GM13977 (cell line): ENCODE measurements around the gene AP5Z1.

Experiments
- DNase-seq: peaks from one replicate; pipeline ENCODE4 v3.0.0; 2012; ENCODE audit warnings: low spot score
- CTCF ChIP-seq: IDR thresholded peaks from 2 replicates; pipeline ENCODE4 v1.5.1; 2012; ENCODE audit warnings: mild to moderate bottlenecking, control low read depth; ENCODE audit not compliant: insufficient read depth; ENCODE audit errors: extremely low read depth, missing control alignments
- in situ Hi-C: fragments of 300-500 bp; cut with MboI; formaldehyde crosslinking; loops from one replicate; pipeline ENCODE4 v1.12.0; 2022; ENCODE audit warnings: low sequenced_read_pairs, low pct_unique_long_range_greater_than_20kb, mixed read lengths, inconsistent platforms; ENCODE audit not compliant: unreplicated experiment

The AP5Z1 gene

DNA sequence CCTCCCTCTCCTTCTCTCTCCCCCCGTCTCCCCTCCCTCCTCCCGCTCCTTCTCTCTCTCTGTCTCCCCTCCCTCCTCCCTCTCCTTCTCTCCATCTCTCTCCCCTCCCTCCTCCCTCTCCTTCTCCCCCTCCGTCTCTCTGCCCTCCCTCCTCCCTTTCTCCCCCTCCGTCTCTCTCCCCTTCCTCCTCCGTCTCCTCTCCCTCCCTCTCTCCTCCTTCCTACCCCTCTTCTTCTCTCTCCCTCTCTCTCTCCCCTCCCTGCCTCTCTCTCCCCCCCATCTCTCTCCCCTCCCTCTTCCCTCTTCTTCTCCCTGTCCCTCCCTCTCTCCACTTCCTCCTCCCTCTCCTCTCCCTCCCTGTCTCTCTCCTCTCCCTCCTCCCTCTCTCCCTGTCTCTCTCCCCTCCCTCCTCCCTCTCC is 32.2 kb downstream of the AP5Z1 start:
- in situ Hi-C loops: no loop called here
- DNase-seq: no peak
- TF ChIP-seq CTCF: no peak

- in situ Hi-C loops: no loop called here
- DNase-seq: no peak
- TF ChIP-seq CTCF: no peak
Measured at GRCh38 chr7:4808026-4808425, 32.6 kb downstream of the AP5Z1 start.

GRCh38 chr7:4808565-4808964 is 33.1 kb downstream of the AP5Z1 start:
- in situ Hi-C loops: no loop called here
- no peak for TF ChIP-seq CTCF
- no peak for DNase-seq

GRCh38 chr7:4809091-4809591 is 33.7 kb downstream of the AP5Z1 start:
- in situ Hi-C loops: no loop called here
- DNase-seq: peak; percentile 67
- TF ChIP-seq CTCF: no peak

- DNase-seq: no peak
- in situ Hi-C loops: no loop called here
- no peak for TF ChIP-seq CTCF
Measured at GRCh38 chr7:4809666-4810065, 34.2 kb downstream of the AP5Z1 start.

GRCh38 chr7:4814433-4814832 is 39.0 kb downstream of the AP5Z1 start:
- in situ Hi-C loops: no loop called here
- TF ChIP-seq CTCF: no peak
- no peak for DNase-seq

GRCh38 chr7:4815121-4815520 is 39.7 kb downstream of the AP5Z1 start:
- in situ Hi-C loops: no loop called here
- DNase-seq: no peak
- TF ChIP-seq CTCF: no peak
